ENCODE measurements around the gene PZP. TPM values are rescaled to one million over a fixed set of nuclear protein-coding genes. Genes with fewer than 3 reads are reported as not detected.
"Not testable (repeated sequence)": the region's sequence is repeated elsewhere in the genome, so short reads cannot be mapped to it uniquely, and the experiment has no call there.

PZP gene
- total and polyA plus RNA-seq, 8 donors, result 0.13 TPM; not detected in 7

- Histone ChIP-seq H3K27ac (no peak overlapping the region), H3K27me3 (no peaks in the 10 kb centered on the region), H3K9me3 (no peaks in the 10 kb centered on the region), H3K4me3 (no peak overlapping the region), H3K4me1 (no peaks in the 10 kb centered on the region), H3K36me3 (no peaks in the 10 kb centered on the region)
- DNase-seq, result peak in 1 of 2 donors; percentile 22
- WGBS, 5 donors, result 58 to 73% (median 69%) methylated on average over 8 of the region's 8 CpGs
- TF ChIP-seq POLR2AphosphoS5 (IDR thresholded peaks at IDR 0.05) (peak in 1 of 3 donors; percentile 51), POLR2A (IDR thresholded peaks at IDR 0.05) (no peak)
- intact Hi-C loops (cut with DNase I; ENCODE audit: low total_unique reads), result no loop called here
These were observed 19.8 kb upstream of the PZP start for GRCh38 chr12:9227950-9228349.

GRCh38 chr12:9223830-9224229 lies 15.6 kb upstream of the PZP start:
- no peaks in the 10 kb centered on the region for H3K27me3 ChIP-seq
- no peak overlapping the region for H3K4me3 ChIP-seq
- intact Hi-C loops (cut with DNase I; ENCODE audit: low total_unique reads), result no loop called here
- H3K27ac ChIP-seq, result no peak overlapping the region
- no peaks in the 10 kb centered on the region for H3K36me3 ChIP-seq
- no peaks in the 10 kb centered on the region for H3K4me1 ChIP-seq
- H3K9me3 ChIP-seq, result no peaks in the 10 kb centered on the region
- DNase-seq, result no peak
- 78 to 95% (median 89%) methylated on average over 2 of the region's 2 CpGs for WGBS, 5 donors
- TF ChIP-seq POLR2AphosphoS5 (IDR thresholded peaks at IDR 0.05) (no peak), EP300 (IDR thresholded peaks at IDR 0.05) (no peak), POLR2A (IDR thresholded peaks at IDR 0.05) (no peak), CTCF (IDR thresholded peaks at IDR 0.05) (no peak)

GRCh38 chr12:9221483-9221882 lies 13.3 kb upstream of the PZP start:
- TF ChIP-seq EP300 (IDR thresholded peaks at IDR 0.05) (no peak), POLR2A (IDR thresholded peaks at IDR 0.05) (no peak)
- no peaks in the 10 kb centered on the region for H3K9me3 ChIP-seq
- 11 to 24% (median 16%) methylated on average over 1 of the region's 1 CpG for WGBS, 5 donors
- H3K4me1 ChIP-seq, result no peaks in the 10 kb centered on the region
- H3K27ac ChIP-seq, result peak overlapping the region in 1 of 5 donors; percentile 26
- H3K4me3 ChIP-seq, result no peak overlapping the region
- H3K36me3 ChIP-seq, result no peaks in the 10 kb centered on the region
- peak in 1 of 2 donors; percentile 20 for DNase-seq
- H3K27me3 ChIP-seq, result no peaks in the 10 kb centered on the region
- intact Hi-C loops (cut with DNase I; ENCODE audit: low total_unique reads), result no loop called here

- H3K4me1 ChIP-seq; H3K27ac ChIP-seq; H3K36me3 ChIP-seq; DNase-seq; H3K4me3 ChIP-seq; intact Hi-C loops (cut with DNase I; ENCODE audit: low total_unique reads); H3K9me3 ChIP-seq; H3K27me3 ChIP-seq: not testable (repeated sequence)
- 66 to 80% (median 77%) methylated on average over 9 of the region's 9 CpGs for WGBS, 5 donors
These were observed 12.8 kb upstream of the PZP start for GRCh38 chr12:9221011-9221410.

GRCh38 chr12:9214534-9214933 lies 6.3 kb upstream of the PZP start:
- H3K36me3 ChIP-seq, result no peaks in the 10 kb centered on the region
- H3K27me3 ChIP-seq, result no peaks in the 10 kb centered on the region
- H3K4me1 ChIP-seq, result no peaks in the 10 kb centered on the region
- intact Hi-C loops (cut with DNase I; ENCODE audit: low total_unique reads), result no loop called here
- 31 to 67% (median 50%) methylated on average over 2 of the region's 2 CpGs for WGBS, 5 donors
- TF ChIP-seq POLR2AphosphoS5 (IDR thresholded peaks at IDR 0.05) (no peak), EP300 (IDR thresholded peaks at IDR 0.05) (no peak), POLR2A (IDR thresholded peaks at IDR 0.05) (no peak), CTCF (IDR thresholded peaks at IDR 0.05) (no peak)
- H3K9me3 ChIP-seq, result no peaks in the 10 kb centered on the region
- DNase-seq, result no peak
- no peak overlapping the region for H3K4me3 ChIP-seq
- no peak overlapping the region for H3K27ac ChIP-seq

- no peak for DNase-seq
- no peaks in the 10 kb centered on the region for H3K9me3 ChIP-seq
- H3K4me1 ChIP-seq, result no peaks in the 10 kb centered on the region
- no peak for TF ChIP-seq CTCF (IDR thresholded peaks at IDR 0.05)
- no peak overlapping the region for H3K27ac ChIP-seq
- no peak overlapping the region for H3K4me3 ChIP-seq
- intact Hi-C loops (cut with DNase I; ENCODE audit: low total_unique reads), result no loop called here
- 82 to 94% (median 88%) methylated on average over 1 of the region's 1 CpG for WGBS, 5 donors
- no peaks in the 10 kb centered on the region for H3K27me3 ChIP-seq
- no peaks in the 10 kb centered on the region for H3K36me3 ChIP-seq
These were observed 3.5 kb upstream of the PZP start for GRCh38 chr12:9211687-9212086.

All from stomach (tissue), 9 donors.